Measurements from ENCODE around the gene LGALS7B. TPM values are rescaled to one million over a fixed set of nuclear protein-coding genes. Genes with fewer than 3 reads are reported as not detected.

Gene LGALS7B
- total RNA-seq, 3 donors from 2014 or later (not counting 1 experiment from before 2014, with no cell fraction given), result not detected

DNA sequence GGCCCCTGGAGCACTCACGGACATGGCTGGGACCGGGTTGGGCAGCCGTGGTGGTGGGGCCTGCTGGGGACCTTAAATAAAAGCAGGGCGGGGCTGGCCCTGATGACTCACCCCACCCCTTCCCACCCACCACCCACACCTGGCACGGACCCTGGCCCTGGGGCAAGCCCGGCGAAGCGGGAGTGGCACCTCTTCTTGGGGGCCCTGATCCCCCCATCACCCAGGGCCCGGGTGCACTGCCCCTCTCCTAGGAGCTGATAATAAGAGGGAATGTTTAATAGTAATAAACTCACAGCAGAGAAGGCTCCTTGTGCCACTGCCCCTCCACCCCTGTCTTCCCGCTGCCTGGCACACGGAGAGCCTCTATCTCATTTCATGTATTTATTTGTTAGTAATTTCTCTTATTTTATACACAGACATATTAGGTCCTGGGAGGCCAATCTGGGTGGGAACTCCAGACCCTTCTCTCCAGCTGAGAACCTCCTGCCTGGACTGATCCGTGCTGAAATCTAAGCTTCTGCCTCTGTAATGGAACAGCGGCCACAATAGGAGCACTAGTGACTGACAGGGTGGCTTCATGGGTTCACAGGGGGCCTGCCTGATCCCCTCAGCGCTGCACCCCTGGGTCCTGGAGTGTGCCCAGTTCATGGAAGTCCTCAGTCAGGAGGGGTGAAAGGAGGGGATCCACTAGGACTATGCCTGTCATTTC lies 15.4 kb upstream of the LGALS7B start, which contains the start of gene LGALS7:
Gene LGALS7, minus strand, starts transcription at position 49 of the 709 bp plus-strand sequence. Its CDS starts 25 bp downstream, at position 24.
- intact Hi-C loops (cut with micrococcal nuclease), result loop anchor here (2.0 kb wide), 1 partner anchor 19 kb away; no protein-coding TSS in a partner anchor
- Histone ChIP-seq H3K4me3 (ENCODE audit: low read length) (no peak within 1 kb of the TSS), H3K27me3 (ENCODE audit: control insufficient read depth, insufficient read depth, low read length) (no peaks in the 10 kb centered on the region), H3K4me1 (ENCODE audit: control insufficient read depth, insufficient read depth, low read length) (peaks cover 12% of the 10 kb centered on the region), H3K36me3 (ENCODE audit: control insufficient read depth, insufficient read depth, low read length) (no peaks in the 10 kb centered on the region), H3K27ac (ENCODE audit: low read length) (no peak within 1 kb of the TSS), H3K9me3 (ENCODE audit: control insufficient read depth, insufficient read depth, low read length) (no peaks in the 10 kb centered on the region)
- Mint-ChIP-seq H3K4me1 (peaks cover 7% of the 10 kb centered on the region in 2 donors), H3K27ac (no peak within 1 kb of the TSS), H3K4me3 (no peak within 1 kb of the TSS), H3K27me3 (ENCODE audit: low read depth in 2 of 2) (peaks cover 0 to under 1% of the 10 kb centered on the region in 2 donors), H3K36me3 (no peaks in the 10 kb centered on the region), H3K9me3 (no peaks in the 10 kb centered on the region)
- no peak for DNase-seq
- ATAC-seq, result no peak
- TF ChIP-seq, protein P1, sequence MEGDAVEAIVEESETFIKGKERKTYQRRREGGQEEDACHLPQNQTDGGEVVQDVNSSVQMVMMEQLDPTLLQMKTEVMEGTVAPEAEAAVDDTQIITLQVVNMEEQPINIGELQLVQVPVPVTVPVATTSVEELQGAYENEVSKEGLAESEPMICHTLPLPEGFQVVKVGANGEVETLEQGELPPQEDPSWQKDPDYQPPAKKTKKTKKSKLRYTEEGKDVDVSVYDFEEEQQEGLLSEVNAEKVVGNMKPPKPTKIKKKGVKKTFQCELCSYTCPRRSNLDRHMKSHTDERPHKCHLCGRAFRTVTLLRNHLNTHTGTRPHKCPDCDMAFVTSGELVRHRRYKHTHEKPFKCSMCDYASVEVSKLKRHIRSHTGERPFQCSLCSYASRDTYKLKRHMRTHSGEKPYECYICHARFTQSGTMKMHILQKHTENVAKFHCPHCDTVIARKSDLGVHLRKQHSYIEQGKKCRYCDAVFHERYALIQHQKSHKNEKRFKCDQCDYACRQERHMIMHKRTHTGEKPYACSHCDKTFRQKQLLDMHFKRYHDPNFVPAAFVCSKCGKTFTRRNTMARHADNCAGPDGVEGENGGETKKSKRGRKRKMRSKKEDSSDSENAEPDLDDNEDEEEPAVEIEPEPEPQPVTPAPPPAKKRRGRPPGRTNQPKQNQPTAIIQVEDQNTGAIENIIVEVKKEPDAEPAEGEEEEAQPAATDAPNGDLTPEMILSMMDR (IDR thresholded peaks at IDR 0.05), result no peak
- 92% methylated on average over 7 of the region's 14 CpGs for WGBS (ENCODE audit: insufficient coverage)

DNA sequence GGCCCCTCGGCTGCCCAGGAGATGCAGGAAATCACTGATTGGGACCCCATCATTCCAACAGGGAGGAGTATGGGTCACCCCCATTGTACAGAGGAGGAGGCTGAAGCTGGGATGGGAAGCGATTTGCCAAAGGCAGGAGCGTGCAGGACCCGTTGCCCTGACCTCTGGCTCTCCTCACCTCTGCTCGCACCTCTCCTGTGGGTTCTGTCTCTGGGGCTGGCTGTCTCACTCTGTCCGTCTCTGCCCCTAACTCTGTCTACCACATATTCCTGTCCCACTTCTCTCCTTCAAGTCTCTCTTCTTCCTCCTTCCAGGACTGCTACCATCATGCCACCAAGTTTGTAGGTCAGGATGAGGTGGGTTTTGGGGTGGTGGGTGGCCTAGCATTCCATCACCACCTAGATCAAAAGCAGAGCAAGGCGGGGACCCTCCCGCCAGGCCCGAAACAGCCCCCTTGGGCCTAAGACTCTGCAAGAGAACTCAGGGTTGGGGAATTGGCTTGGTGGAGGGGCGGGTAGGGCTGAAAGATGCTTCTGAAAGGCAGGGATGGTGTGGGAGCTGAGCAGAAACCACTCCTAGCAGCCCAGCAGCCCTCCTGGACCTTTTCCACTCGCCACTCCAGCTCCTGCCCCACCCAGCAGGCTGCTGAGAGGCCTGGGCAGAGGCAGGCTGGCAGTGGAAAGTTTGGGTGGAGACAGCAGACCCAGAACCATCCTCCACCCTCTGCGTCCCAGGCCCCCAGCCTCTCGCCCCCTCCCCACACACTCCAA lies 14.6 kb upstream of the LGALS7B start:
- H3K27ac ChIP-seq (ENCODE audit: low read length), result no peak overlapping the region
- 84% methylated on average over 13 of the region's 13 CpGs for WGBS (ENCODE audit: insufficient coverage)
- no peaks in the 10 kb centered on the region for H3K27me3 ChIP-seq (ENCODE audit: control insufficient read depth, insufficient read depth, low read length)
- H3K4me3 ChIP-seq (ENCODE audit: low read length), result no peak overlapping the region
- no peaks in the 10 kb centered on the region for H3K36me3 Mint-ChIP-seq
- no peaks in the 10 kb centered on the region for H3K36me3 ChIP-seq (ENCODE audit: control insufficient read depth, insufficient read depth, low read length)
- ATAC-seq (no peak), DNase-seq (no peak)
- TF ChIP-seq, protein P1 (IDR thresholded peaks at IDR 0.05), result no peak
- H3K27me3 Mint-ChIP-seq (ENCODE audit: low read depth in 2 of 2), result peaks cover 0 to 3% of the 10 kb centered on the region in 2 donors
- H3K4me1 Mint-ChIP-seq, result peaks cover 3 to 4% of the 10 kb centered on the region in 2 donors
- intact Hi-C loops (cut with micrococcal nuclease), result loop anchor here (2.0 kb wide), 1 partner anchor 18 kb away; no protein-coding TSS in a partner anchor
- H3K9me3 ChIP-seq (ENCODE audit: control insufficient read depth, insufficient read depth, low read length), result no peaks in the 10 kb centered on the region
- H3K4me3 Mint-ChIP-seq, result no peak overlapping the region
- no peak overlapping the region for H3K27ac Mint-ChIP-seq
- peaks cover 8% of the 10 kb centered on the region for H3K4me1 ChIP-seq (ENCODE audit: control insufficient read depth, insufficient read depth, low read length)
- H3K9me3 Mint-ChIP-seq, result no peaks in the 10 kb centered on the region

DNA sequence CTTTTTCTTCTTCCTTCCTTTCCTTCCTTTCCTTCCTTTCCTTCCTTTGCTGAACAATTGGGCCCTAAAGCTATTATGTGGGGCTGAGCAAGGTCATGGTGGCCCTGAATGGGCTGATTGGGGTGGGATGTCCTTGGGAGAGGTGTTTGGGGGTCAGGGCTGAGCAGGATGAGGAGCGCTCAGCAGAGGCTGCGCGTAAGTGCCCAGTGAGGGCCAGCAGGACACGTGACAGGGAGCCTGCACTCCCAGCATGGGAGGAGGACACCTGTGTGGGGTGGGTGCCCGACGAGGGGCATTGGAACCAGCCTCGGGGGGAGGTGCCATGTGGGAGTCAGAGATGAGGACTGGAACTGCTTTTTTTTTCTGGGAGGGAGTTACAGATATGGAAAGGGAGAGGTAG lies 10.3 kb upstream of the LGALS7B start:
- TF ChIP-seq, protein P1 (IDR thresholded peaks at IDR 0.05), result no peak

More for the DNA sequence above, 10.3 kb upstream of the LGALS7B start:
- no peaks in the 10 kb centered on the region for H3K4me1 ChIP-seq (ENCODE audit: control insufficient read depth, insufficient read depth, low read length)
- intact Hi-C loops (cut with micrococcal nuclease), result no loop called here
- no peak overlapping the region for H3K4me3 Mint-ChIP-seq
- ATAC-seq (no peak), DNase-seq (no peak)
- no peak overlapping the region for H3K27ac Mint-ChIP-seq
- H3K9me3 Mint-ChIP-seq, result no peaks in the 10 kb centered on the region
- no peak overlapping the region for H3K4me3 ChIP-seq (ENCODE audit: low read length)
- no peaks in the 10 kb centered on the region for H3K27me3 ChIP-seq (ENCODE audit: control insufficient read depth, insufficient read depth, low read length)
- H3K36me3 Mint-ChIP-seq, result no peaks in the 10 kb centered on the region
- no peak overlapping the region for H3K27ac ChIP-seq (ENCODE audit: low read length)
- no peaks in the 10 kb centered on the region for H3K4me1 Mint-ChIP-seq
- WGBS (ENCODE audit: insufficient coverage), result 83% methylated on average over 7 of the region's 7 CpGs
- peaks cover 0 to 3% of the 10 kb centered on the region in 2 donors for H3K27me3 Mint-ChIP-seq (ENCODE audit: low read depth in 2 of 2)
- no peaks in the 10 kb centered on the region for H3K9me3 ChIP-seq (ENCODE audit: control insufficient read depth, insufficient read depth, low read length)
- no peaks in the 10 kb centered on the region for H3K36me3 ChIP-seq (ENCODE audit: control insufficient read depth, insufficient read depth, low read length)

Measured in natural killer cell (primary cell).